Prostate gland (tissue), 2 donors: ENCODE results near the gene RGS7.

Experiments
- CTCF ChIP-seq, 4 experiments: fragments of 200-600 bp in 2 of 4; fragments of 450-650 bp in 2 of 4; sonication (generic) in 2 of 4; IDR thresholded peaks; 1 replicate in 3 of 4; 2 replicates in 1 of 4; pipeline ENCODE4 v1.5.1; 2016 to 2019; ENCODE audit warnings: antibody characterized with exemption in 4 of 4, mild to moderate bottlenecking in 2 of 4, moderate library complexity in 2 of 4
- POLR2A ChIP-seq: fragments of 450-650 bp; IDR thresholded peaks from one replicate; pipeline ENCODE4 v1.6.1; 2016; ENCODE audit warnings: antibody characterized with exemption, mild to moderate bottlenecking
- POLR2AphosphoS5 ChIP-seq: sonication (generic); formaldehyde crosslinking; IDR thresholded peaks from one replicate; pipeline ENCODE4 v1.6.1; 2017; ENCODE audit warnings: antibody characterized with exemption

DNA sequence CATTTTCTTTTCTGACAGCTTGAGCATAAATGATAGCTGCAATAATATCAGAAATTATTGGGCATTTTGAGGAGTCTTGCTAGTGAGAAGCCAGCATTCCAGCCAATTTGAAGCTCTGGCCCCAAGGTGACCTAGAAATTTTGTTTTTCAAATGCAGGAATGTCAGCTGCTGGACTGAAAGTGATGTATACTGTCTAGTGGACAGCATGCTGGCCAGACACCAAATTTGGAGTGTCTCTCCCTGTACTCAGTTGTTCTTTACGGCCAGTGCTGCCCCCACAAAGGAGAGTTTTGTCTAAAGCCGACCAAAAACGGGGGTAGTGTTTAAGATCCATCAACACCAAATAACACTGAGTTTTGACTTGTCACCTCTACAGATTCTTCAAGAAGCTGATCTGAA lies 5.2 kb downstream of the RGS7 start:
- no peak for TF ChIP-seq POLR2AphosphoS5
- TF ChIP-seq POLR2A, result no peak
- no peak for TF ChIP-seq CTCF (IDR thresholded peaks at IDR 0.05)
